NB4 (cell line): ENCODE results near the gene CST1.
"Not testable (repeated sequence)": the region's sequence is repeated elsewhere in the genome, so short reads cannot be mapped to it uniquely, and the experiment has no call there.

Experiments
- DNase-seq: peaks from one replicate; pipeline ENCODE4 v3.0.0; 2010; ENCODE audit warnings: low read depth
- H3K4me3 ChIP-seq: one replicate; pipeline ENCODE4 v1.5.1; 2011; ENCODE audit warnings: mild to moderate bottlenecking, low read depth, low read length, moderate library complexity
- CTCF ChIP-seq: IDR thresholded peaks from one replicate; pipeline ENCODE4 v1.5.1; 2012; ENCODE audit warnings: low read depth, low read length
- MYC ChIP-seq: IDR thresholded peaks from 2 replicates; pipeline ENCODE4 v1.6.1; 2011; ENCODE audit warnings: low read depth, low read length
- POLR2A ChIP-seq: IDR thresholded peaks from 2 replicates; pipeline ENCODE4 v1.6.1; 2011; ENCODE audit warnings: mild to moderate bottlenecking; ENCODE audit not compliant: insufficient read length; ENCODE audit errors: extremely low read depth
- TF ChIP-seq, protein P1 (sequence below): IDR thresholded peaks from 2 replicates; pipeline ENCODE4 v1.6.1; 2011; ENCODE audit warnings: low read depth, low read length

Gene CST1

DNA sequence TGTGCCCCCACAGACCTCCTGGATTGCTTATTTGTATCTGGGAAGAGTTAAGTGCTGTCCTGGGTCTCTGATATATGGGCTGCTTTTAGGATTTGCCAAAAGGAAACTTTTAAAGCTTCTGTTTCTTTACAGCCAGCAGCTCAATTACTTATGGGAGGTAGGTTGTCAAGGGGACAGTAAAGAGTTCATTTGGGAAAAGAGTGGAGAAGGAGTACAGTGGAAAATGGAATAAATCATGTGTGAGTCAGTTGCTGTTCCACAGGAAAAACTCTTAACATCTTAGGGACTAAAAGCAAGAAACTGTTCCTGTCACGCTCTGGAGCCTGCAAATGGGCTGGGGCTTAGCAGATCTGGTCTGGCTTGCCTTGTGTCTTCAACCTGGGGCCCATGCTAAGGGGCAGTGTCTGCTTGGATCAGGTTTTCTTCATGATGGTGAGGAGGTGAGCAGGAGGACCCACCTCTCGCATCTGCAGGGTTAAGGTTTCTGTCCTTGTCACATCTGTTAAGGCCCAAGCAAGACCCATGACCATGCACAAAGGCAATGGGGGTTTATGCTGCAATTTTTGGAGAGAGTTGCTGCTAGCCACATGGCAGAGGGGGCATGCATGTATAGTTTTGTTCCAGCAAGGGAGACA is 8.7 kb upstream of the CST1 start:
- DNase-seq, result no peak
- H3K4me3 ChIP-seq, result no peak overlapping the region
- TF ChIP-seq, protein P1, sequence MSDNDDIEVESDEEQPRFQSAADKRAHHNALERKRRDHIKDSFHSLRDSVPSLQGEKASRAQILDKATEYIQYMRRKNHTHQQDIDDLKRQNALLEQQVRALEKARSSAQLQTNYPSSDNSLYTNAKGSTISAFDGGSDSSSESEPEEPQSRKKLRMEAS, result no peak
- TF ChIP-seq CTCF (no peak), POLR2A (no peak), MYC (no peak)

- not testable (repeated sequence) for H3K4me3 ChIP-seq, DNase-seq
These were observed 6.1 kb upstream of the CST1 start for GRCh38 chr20:23756792-23757191.

GRCh38 chr20:23755131-23755611 is 4.4 kb upstream of the CST1 start:
- DNase-seq, H3K4me3 ChIP-seq: not testable (repeated sequence)

- no peak overlapping the region for H3K4me3 ChIP-seq
- DNase-seq, result no peak
- TF ChIP-seq, protein P1, result no peak
- TF ChIP-seq POLR2A (no peak), MYC (no peak), CTCF (no peak)
These were observed 4.0 kb upstream of the CST1 start for GRCh38 chr20:23754731-23755130.

DNA sequence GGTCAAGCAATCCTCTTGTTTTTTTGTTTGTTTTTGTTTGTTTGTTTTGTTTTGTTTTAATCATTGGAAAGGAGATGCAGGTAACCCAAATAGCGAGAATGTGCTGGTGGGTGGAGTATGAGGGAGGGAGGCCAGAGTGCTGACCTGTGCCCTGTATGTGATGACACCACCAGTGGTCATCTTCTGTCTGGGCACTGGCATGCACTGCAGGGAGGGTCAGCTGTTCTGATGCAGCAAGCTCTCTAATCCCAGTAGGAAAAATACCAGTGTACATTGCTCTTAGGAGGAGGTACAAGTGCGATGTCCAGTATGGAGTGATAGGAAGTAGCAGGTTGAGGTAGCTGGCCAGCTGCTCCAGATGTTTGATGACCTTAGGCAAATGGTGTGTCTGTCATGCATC is 2.9 kb upstream of the CST1 start:
- no peak for DNase-seq
- TF ChIP-seq, protein P1, result no peak
- no peak for TF ChIP-seq MYC
- no peak for TF ChIP-seq CTCF
- no peak for TF ChIP-seq POLR2A
- H3K4me3 ChIP-seq, result no peak overlapping the region

- no peak overlapping the region for H3K4me3 ChIP-seq
- TF ChIP-seq, protein P1, result no peak
- TF ChIP-seq POLR2A (no peak), MYC (no peak), CTCF (no peak)
- DNase-seq, result no peak
These were observed 2.4 kb upstream of the CST1 start for GRCh38 chr20:23753194-23753548.

DNA sequence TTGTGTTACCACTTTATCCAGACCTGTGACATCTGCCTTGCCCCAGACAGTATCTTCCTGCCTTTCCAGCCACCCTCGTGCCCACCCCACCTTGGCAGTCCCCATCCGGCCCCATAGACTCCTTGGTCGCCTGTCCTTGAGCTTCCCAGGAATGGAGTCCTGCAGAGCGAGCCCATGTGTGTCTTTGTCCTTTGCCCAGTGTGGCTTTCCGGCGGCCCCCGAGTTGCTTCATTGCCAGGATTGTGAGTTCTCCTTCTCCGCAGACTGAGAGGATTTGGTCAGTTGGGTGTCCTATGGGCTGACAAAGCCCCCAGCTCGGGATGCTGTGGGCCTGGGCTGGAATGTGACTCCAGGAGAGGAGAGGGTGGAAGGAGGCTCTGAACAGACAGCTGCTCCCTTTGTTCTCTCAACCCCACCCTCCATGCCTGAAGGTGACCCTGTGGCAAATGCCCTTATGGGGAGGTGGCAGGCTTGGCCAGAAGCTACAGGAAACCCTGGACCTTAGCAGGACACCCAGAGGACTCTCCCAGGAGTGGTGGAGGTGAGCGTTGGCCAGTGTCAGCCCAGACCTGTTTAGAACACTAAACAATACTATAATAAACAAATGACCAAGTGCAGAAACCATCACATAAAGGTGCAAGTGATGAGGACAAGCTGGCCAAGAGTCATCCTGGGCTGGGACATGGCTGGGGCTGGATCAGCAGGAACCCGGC is 1.9 kb upstream of the CST1 start:
- DNase-seq, result no peak
- no peak overlapping the region for H3K4me3 ChIP-seq
- TF ChIP-seq, protein P1, result no peak
- no peak for TF ChIP-seq POLR2A
- no peak for TF ChIP-seq CTCF
- no peak for TF ChIP-seq MYC
